WTC11 (cell line): ENCODE measurements around the gene GCSH. TPM values are rescaled to one million over a fixed set of nuclear protein-coding genes. Genes with fewer than 3 reads are reported as not detected.

ENCODE experiments used
- ATAC-seq: fragments of 200-7000 bp; cut with Tn5 transposase; 2 replicates; pipeline ENCODE4 v1.10.0; 2021; ENCODE audit warnings: mild to moderate bottlenecking, moderate library complexity
- CTCF ChIA-PET: fragments of 300-600 bp; sonication (Branson Sonifier 250); formaldehyde crosslinking; loops from one replicate; lab custom pipeline; 2021; ENCODE audit warnings: antibody characterized with exemption; lab: Charles Lee
- POLR2A ChIA-PET: fragments of 350-600 bp; sonication (Branson Sonifier 250); formaldehyde crosslinking; loops from one replicate; lab custom pipeline; 2021; ENCODE audit warnings: antibody characterized with exemption; lab: Charles Lee
- DNase-seq: peaks from one replicate; pipeline ENCODE4 v3.0.0; 2021; ENCODE audit warnings: low spot score
- H3K27ac Mint-ChIP-seq: 2 replicates; pipeline ENCODE4 v1.8.0; 2021; ENCODE audit warnings: mixed read lengths
- H3K27me3 Mint-ChIP-seq: 2 replicates; pipeline ENCODE4 v1.8.0; 2021; ENCODE audit warnings: low read depth, mild to moderate bottlenecking, moderate library complexity, mixed read lengths
- H3K36me3 Mint-ChIP-seq: 2 replicates; pipeline ENCODE4 v1.8.0; 2021; ENCODE audit warnings: mixed read lengths
- H3K4me1 Mint-ChIP-seq: 2 replicates; pipeline ENCODE4 v1.8.0; 2022; ENCODE audit warnings: mixed read lengths
- H3K4me3 Mint-ChIP-seq: 2 replicates; pipeline ENCODE4 v1.8.0; 2021; ENCODE audit warnings: mild to moderate bottlenecking, moderate library complexity, mixed read lengths
- H3K9me3 Mint-ChIP-seq: 2 replicates; pipeline ENCODE4 v1.8.0; 2021; ENCODE audit warnings: mixed read lengths
- ATF2 ChIP-seq: sonication (generic); formaldehyde crosslinking; IDR thresholded peaks from 2 replicates; pipeline ENCODE4 v1.8.1; 2022; ENCODE audit warnings: low read depth, missing genetic modification reagents, borderline replicate concordance
- ATF3 ChIP-seq: sonication (generic); formaldehyde crosslinking; conservative IDR thresholded peaks from 2 replicates; pipeline ENCODE4 v1.8.1; 2022; ENCODE audit warnings: mild to moderate bottlenecking, missing genetic modification reagents
- CBFB ChIP-seq: sonication (generic); formaldehyde crosslinking; IDR thresholded peaks from 2 replicates; pipeline ENCODE4 v1.8.1; 2022; ENCODE audit warnings: mild to moderate bottlenecking, low read depth, missing genetic modification reagents
- FOXK1 ChIP-seq: sonication (generic); formaldehyde crosslinking; IDR thresholded peaks from 2 replicates; pipeline ENCODE4 v1.8.0; 2022; ENCODE audit warnings: mild to moderate bottlenecking, moderate library complexity, missing genetic modification reagents
- GABPB1 ChIP-seq: sonication (generic); formaldehyde crosslinking; IDR thresholded peaks from 2 replicates; pipeline ENCODE4 v1.8.1; 2023; ENCODE audit warnings: mild to moderate bottlenecking, missing genetic modification reagents
- IRF1 ChIP-seq: sonication (generic); formaldehyde crosslinking; IDR thresholded peaks from 2 replicates; pipeline ENCODE4 v1.8.0; 2023; ENCODE audit warnings: missing genetic modification reagents
- IRF2 ChIP-seq: sonication (generic); formaldehyde crosslinking; IDR thresholded peaks from 2 replicates; pipeline ENCODE4 v1.8.0; 2022; ENCODE audit warnings: low read depth, missing genetic modification reagents, borderline replicate concordance
- JUN ChIP-seq: sonication (generic); formaldehyde crosslinking; IDR thresholded peaks from 2 replicates; pipeline ENCODE4 v1.8.0; 2023; ENCODE audit warnings: mild to moderate bottlenecking, missing genetic modification reagents
- NFATC4 ChIP-seq: fragments of 250-450 bp; sonication (Bioruptor Pico); IDR thresholded peaks from 2 replicates; pipeline ENCODE4 v1.9.0; 2021; ENCODE audit warnings: mild to moderate bottlenecking
- OVOL2 ChIP-seq: fragments of 250-450 bp; sonication (Bioruptor Pico); IDR thresholded peaks from 2 replicates; pipeline ENCODE4 v1.9.0; 2021; ENCODE audit warnings: mild to moderate bottlenecking, borderline replicate concordance
- PRRX2 ChIP-seq: fragments of 250-450 bp; sonication (Bioruptor Pico); IDR thresholded peaks from 2 replicates; pipeline ENCODE4 v1.8.0; 2021; ENCODE audit warnings: mild to moderate bottlenecking
- TEAD4 ChIP-seq: sonication (generic); formaldehyde crosslinking; IDR thresholded peaks from 2 replicates; pipeline ENCODE4 v1.8.0; 2022; ENCODE audit warnings: mild to moderate bottlenecking, missing genetic modification reagents
- USF2 ChIP-seq: sonication (generic); formaldehyde crosslinking; IDR thresholded peaks from 2 replicates; pipeline ENCODE4 v1.8.1; 2023; ENCODE audit warnings: mild to moderate bottlenecking, missing genetic modification reagents, moderate library complexity
- ZBTB21 ChIP-seq: sonication (generic); formaldehyde crosslinking; IDR thresholded peaks from 2 replicates; pipeline ENCODE4 v1.8.1; 2023; ENCODE audit warnings: mild to moderate bottlenecking, missing genetic modification reagents, borderline replicate concordance
- ZNF121 ChIP-seq: sonication (generic); formaldehyde crosslinking; IDR thresholded peaks from 2 replicates; pipeline ENCODE4 v1.8.0; 2023; ENCODE audit warnings: missing genetic modification reagents
- ZNF232 ChIP-seq: sonication (generic); formaldehyde crosslinking; IDR thresholded peaks from 2 replicates; pipeline ENCODE4 v1.8.0; 2022; ENCODE audit warnings: mild to moderate bottlenecking, missing genetic modification reagents
- ZNF317 ChIP-seq: sonication (generic); formaldehyde crosslinking; IDR thresholded peaks from 2 replicates; pipeline ENCODE4 v1.8.1; 2023; ENCODE audit warnings: low read depth, mild to moderate bottlenecking, moderate library complexity, missing genetic modification reagents, borderline replicate concordance
- ZNF423 ChIP-seq: fragments of 250-450 bp; sonication (Bioruptor Pico); IDR thresholded peaks from 2 replicates; pipeline ENCODE4 v2.1.2; 2022; ENCODE audit warnings: mild to moderate bottlenecking, moderate library complexity
- ZNF671 ChIP-seq: fragments of 250-450 bp; sonication (Bioruptor Pico); IDR thresholded peaks from 2 replicates; pipeline ENCODE4 v1.8.0; 2021; ENCODE audit warnings: mild to moderate bottlenecking
- total RNA-seq: library from RNA; stranded (reverse); gene quantifications from 3 replicates; pipeline ENCODE4 v1.2.3, GENCODE V29; 2021
- TF ChIP-seq, protein P1 (sequence below): sonication (generic); formaldehyde crosslinking; IDR thresholded peaks from 2 replicates; pipeline ENCODE4 v1.8.1; 2023; ENCODE audit warnings: mild to moderate bottlenecking, moderate library complexity, missing genetic modification reagents
- TF ChIP-seq, protein P2 (sequence below): sonication (generic); formaldehyde crosslinking; IDR thresholded peaks from 2 replicates; pipeline ENCODE4 v1.8.1; 2023; ENCODE audit warnings: mild to moderate bottlenecking, missing genetic modification reagents
- TF ChIP-seq, protein P3 (sequence below): sonication (generic); formaldehyde crosslinking; IDR thresholded peaks from 2 replicates; pipeline ENCODE4 v1.8.0; 2023; ENCODE audit warnings: mild to moderate bottlenecking, missing genetic modification reagents

Gene GCSH
- total RNA-seq, 1 experiment from 2014 or later, result 95.9 TPM

- Mint-ChIP-seq H3K9me3 (no peaks in the 10 kb centered on the region), H3K27me3 (no peaks in the 10 kb centered on the region), H3K4me3 (no peak overlapping the region), H3K4me1 (no peaks in the 10 kb centered on the region), H3K27ac (peak overlapping the region; percentile 19; the same call in 1 of the 2 replicates), H3K36me3 (no peaks in the 10 kb centered on the region)
- TF ChIP-seq PRRX2 (no peak), CBFB (CRISPR knock-in tag) (no peak), NFATC4 (no peak)
- ATAC-seq (no peak), DNase-seq (no peak)
- ChIA-PET CTCF (no interaction called here), POLR2A (no interaction called here)
These were observed 10.8 kb upstream of the GCSH start for GRCh38 chr16:81106826-81107503.

DNA sequence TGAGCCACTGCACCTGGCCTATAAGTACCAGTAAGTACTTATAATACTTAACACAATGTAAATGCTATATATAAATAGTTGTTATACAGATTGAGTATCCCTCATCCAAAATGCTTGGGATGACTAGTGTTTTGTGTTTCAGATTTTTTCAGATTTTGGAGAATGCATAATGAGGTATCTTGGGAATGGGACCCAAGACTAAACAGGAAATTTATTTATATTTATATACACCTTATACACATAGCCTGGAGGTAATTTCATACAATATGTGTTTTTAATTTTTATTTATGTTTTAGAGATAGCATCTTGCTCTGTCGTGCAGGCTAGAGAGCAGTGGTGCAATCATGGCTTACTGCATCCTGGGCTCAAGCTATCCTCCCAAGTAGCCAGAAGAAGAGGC, 9.8 kb upstream of the GCSH start:
- TF ChIP-seq IRF1 (CRISPR knock-in tag) (no peak), ZNF232 (no peak), ZNF671 (no peak), JUN (no peak), OVOL2 (CRISPR knock-in tag) (no peak), GABPB1 (CRISPR knock-in tag) (no peak), ZNF121 (CRISPR knock-in tag) (no peak), ZNF317 (CRISPR knock-in tag) (no peak)
- TF ChIP-seq, protein P1, sequence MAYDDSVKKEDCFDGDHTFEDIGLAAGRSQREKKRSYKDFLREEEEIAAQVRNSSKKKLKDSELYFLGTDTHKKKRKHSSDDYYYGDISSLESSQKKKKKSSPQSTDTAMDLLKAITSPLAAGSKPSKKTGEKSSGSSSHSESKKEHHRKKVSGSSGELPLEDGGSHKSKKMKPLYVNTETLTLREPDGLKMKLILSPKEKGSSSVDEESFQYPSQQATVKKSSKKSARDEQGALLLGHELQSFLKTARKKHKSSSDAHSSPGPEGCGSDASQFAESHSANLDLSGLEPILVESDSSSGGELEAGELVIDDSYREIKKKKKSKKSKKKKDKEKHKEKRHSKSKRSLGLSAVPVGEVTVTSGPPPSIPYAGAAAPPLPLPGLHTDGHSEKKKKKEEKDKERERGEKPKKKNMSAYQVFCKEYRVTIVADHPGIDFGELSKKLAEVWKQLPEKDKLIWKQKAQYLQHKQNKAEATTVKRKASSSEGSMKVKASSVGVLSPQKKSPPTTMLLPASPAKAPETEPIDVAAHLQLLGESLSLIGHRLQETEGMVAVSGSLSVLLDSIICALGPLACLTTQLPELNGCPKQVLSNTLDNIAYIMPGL (CRISPR knock-in tag), result no peak
- TF ChIP-seq, protein P2, sequence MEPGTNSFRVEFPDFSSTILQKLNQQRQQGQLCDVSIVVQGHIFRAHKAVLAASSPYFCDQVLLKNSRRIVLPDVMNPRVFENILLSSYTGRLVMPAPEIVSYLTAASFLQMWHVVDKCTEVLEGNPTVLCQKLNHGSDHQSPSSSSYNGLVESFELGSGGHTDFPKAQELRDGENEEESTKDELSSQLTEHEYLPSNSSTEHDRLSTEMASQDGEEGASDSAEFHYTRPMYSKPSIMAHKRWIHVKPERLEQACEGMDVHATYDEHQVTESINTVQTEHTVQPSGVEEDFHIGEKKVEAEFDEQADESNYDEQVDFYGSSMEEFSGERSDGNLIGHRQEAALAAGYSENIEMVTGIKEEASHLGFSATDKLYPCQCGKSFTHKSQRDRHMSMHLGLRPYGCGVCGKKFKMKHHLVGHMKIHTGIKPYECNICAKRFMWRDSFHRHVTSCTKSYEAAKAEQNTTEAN, result no peak
- TF ChIP-seq, protein P3, sequence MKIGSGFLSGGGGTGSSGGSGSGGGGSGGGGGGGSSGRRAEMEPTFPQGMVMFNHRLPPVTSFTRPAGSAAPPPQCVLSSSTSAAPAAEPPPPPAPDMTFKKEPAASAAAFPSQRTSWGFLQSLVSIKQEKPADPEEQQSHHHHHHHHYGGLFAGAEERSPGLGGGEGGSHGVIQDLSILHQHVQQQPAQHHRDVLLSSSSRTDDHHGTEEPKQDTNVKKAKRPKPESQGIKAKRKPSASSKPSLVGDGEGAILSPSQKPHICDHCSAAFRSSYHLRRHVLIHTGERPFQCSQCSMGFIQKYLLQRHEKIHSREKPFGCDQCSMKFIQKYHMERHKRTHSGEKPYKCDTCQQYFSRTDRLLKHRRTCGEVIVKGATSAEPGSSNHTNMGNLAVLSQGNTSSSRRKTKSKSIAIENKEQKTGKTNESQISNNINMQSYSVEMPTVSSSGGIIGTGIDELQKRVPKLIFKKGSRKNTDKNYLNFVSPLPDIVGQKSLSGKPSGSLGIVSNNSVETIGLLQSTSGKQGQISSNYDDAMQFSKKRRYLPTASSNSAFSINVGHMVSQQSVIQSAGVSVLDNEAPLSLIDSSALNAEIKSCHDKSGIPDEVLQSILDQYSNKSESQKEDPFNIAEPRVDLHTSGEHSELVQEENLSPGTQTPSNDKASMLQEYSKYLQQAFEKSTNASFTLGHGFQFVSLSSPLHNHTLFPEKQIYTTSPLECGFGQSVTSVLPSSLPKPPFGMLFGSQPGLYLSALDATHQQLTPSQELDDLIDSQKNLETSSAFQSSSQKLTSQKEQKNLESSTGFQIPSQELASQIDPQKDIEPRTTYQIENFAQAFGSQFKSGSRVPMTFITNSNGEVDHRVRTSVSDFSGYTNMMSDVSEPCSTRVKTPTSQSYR, result no peak
- no peak for ATAC-seq
- no peaks in the 10 kb centered on the region for H3K9me3 Mint-ChIP-seq
- no peak overlapping the region for H3K27ac Mint-ChIP-seq
- no peaks in the 10 kb centered on the region for H3K36me3 Mint-ChIP-seq
- DNase-seq, result no peak
- no peaks in the 10 kb centered on the region for H3K27me3 Mint-ChIP-seq
- CTCF ChIA-PET, result no interaction called here
- H3K4me3 Mint-ChIP-seq, result no peak overlapping the region
- POLR2A ChIA-PET, result no interaction called here
- no peaks in the 10 kb centered on the region for H3K4me1 Mint-ChIP-seq

- Mint-ChIP-seq H3K4me3 (no peak overlapping the region), H3K9me3 (peaks cover 3% of the 10 kb centered on the region), H3K4me1 (peaks cover 2% of the 10 kb centered on the region; the same call in 1 of the 2 replicates), H3K36me3 (no peaks in the 10 kb centered on the region), H3K27me3 (no peaks in the 10 kb centered on the region; the same call in 1 of the 2 replicates), H3K27ac (no peak overlapping the region)
- CTCF ChIA-PET, result no interaction called here
- ATAC-seq (no peak), DNase-seq (no peak)
- POLR2A ChIA-PET, result no interaction called here
- no peak for TF ChIP-seq FOXK1 (CRISPR knock-in tag)
- no peak for TF ChIP-seq ATF2 (CRISPR knock-in tag)
- TF ChIP-seq, protein P1 (CRISPR knock-in tag), result no peak
- TF ChIP-seq TEAD4 (CRISPR knock-in tag), result no peak
- no peak for TF ChIP-seq PRRX2
- no peak for TF ChIP-seq ZBTB21 (CRISPR knock-in tag)
- no peak for TF ChIP-seq IRF2 (CRISPR knock-in tag)
- TF ChIP-seq ATF3 (CRISPR knock-in tag), result no peak
- no peak for TF ChIP-seq ZNF121 (CRISPR knock-in tag)
- no peak for TF ChIP-seq USF2 (CRISPR knock-in tag)
- no peak for TF ChIP-seq ZNF423 (CRISPR knock-in tag)
These were observed 5.5 kb upstream of the GCSH start for GRCh38 chr16:81101702-81102101.
